Left lobe of liver (tissue), 2 donors: ENCODE results near the gene PLEK2. TPM values are rescaled to one million over a fixed set of nuclear protein-coding genes. Genes with fewer than 3 reads are reported as not detected.
"Not testable (repeated sequence)": the region's sequence is repeated elsewhere in the genome, so short reads cannot be mapped to it uniquely, and the experiment has no call there.

Experiments
- ATAC-seq: fragments of 200-7000 bp; cut with Tn5 transposase; one replicate; pipeline ENCODE4 v1.9.1; 2020; ENCODE audit warnings: mild to moderate bottlenecking, moderate library complexity
- DNase-seq: peaks from one replicate; pipeline ENCODE4 v3.0.0-alpha.2; 2020; ENCODE audit warnings: low spot score
- total RNA-seq: library from RNA; stranded (reverse); gene quantifications from one replicate; pipeline ENCODE4 v1.2.1, GENCODE V29; 2021
- donor health status: DM: no; HTN: no; CAD: no; lungs with moderate emphysema.
- donor health status: DM: no; HTN: yes; CAD: no.

The PLEK2 gene
- total RNA-seq, 1 donor from 2014 or later, result 10.7 TPM

DNA sequence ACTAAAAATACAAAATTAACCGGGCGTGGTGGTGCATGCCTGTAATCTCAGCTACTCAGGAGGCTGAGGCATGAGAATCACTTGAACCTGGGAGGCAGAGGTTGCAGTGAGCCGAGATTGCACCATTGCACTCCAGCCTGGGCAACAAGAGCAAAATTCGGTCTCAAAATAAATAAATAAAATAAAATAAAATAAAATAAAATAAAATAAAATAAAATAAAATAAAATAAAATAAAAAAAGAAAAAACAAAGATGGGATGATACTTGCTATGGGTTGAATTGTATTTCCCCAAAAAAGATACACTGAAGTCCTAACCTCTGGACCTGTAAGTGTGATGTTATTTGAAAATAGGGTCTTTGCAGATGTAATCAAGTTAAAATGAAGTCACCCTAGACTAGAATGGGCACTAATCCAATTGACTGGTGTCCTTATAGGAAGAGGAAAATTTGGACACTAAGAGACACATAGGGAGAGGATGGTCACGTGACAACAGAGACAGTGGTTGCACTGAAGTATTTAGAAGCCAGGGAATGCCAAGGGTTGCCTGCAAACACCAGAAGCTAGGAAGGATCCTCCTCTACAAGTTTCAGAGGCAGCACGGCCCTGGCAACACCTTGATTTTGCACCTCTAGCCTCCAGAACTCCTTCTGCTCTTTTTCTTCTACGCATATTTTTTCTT lies 3.7 kb downstream of the PLEK2 start:
- not testable (repeated sequence) for ATAC-seq, DNase-seq

DNA sequence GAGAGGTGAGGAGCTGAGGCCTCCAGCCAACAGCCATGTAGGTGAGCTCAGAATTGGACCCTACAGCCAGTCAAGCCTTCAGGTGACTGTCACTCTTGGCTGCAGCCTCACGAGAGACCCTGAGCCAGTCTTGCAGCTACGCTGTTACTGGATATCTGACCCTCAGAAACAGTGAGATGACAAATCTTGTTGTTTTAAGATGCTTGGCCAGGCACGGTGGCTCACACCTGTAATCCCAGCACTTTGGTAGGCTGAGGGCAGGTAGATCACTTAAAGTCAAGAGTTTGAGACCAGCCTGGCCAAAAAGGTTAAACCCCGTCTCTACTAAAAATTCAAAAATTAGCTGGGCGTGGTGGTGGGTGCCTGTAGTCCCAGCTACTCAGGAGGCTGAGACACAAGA lies 6.2 kb downstream of the PLEK2 start:
- ATAC-seq, result no peak
- DNase-seq, result peak; percentile 8

DNA sequence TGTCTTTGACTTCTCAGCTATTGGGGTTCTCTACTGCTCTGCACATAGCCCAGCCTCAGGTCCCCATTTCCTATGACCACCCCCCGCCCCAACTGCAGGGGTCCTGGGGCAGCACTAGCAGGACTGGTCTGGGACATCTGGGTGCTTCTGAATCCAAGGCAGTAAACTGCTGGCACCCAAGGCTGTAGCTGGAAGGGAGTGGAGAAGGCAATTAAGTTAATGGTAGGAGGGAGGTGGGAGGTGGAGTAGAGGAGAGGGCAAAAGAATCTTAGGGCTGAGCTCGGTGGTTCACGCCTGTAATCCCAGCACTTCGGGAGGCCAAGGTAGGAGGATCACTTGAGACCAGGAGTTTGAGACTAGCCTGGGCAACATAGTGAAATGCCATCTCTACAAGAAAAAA lies 11.5 kb downstream of the PLEK2 start:
- no peak for ATAC-seq
- no peak for DNase-seq

DNA sequence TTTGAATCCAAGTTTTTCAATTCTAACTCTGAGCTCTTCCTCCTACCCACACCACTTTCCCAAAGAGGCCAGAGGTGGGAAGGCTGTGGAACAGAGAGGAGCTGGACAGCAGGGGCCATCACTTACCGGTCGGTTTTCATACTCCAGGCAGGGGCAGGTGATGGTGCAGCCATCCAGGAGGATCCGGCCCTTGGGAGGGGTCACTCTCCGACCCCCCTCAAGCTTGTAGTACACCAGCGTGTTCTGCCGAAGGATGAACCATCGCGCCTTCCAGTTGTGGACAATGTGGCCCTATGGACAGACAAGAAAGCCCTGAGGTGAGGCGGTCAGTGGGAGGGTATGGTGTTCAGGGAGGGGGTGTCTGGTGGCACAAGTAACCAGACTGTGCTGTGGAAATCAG lies 14.4 kb downstream of the PLEK2 start:
- DNase-seq (no peak), ATAC-seq (no peak)

DNA sequence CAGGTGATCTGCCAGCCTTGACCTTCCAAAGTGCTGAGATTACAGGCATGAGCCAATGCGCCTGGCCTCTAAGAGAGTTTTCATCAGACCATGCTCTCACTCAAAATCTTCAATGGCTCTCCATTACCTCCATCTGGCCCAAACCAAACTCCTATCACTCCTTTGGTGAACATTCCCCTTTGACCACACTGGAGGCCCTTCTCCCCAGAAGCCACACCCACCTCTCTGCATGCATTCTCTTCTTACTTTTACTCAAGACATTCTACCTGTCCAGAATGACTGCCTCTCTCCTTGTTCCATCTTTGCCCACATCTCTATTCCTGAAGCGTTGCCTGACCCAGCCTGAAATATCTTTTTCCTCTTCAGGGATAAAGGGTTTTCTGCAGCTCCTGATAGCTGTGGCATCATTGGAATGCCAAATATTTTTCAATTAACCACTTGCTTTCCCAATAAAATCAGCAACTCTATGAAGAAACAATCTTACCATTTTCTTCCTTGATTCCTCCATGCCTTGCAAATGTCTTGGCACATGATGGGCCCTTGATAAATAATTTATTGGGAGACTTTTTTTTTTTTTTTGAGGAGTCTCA lies 15.5 kb downstream of the PLEK2 start:
- DNase-seq (no peak), ATAC-seq (no peak)

DNA sequence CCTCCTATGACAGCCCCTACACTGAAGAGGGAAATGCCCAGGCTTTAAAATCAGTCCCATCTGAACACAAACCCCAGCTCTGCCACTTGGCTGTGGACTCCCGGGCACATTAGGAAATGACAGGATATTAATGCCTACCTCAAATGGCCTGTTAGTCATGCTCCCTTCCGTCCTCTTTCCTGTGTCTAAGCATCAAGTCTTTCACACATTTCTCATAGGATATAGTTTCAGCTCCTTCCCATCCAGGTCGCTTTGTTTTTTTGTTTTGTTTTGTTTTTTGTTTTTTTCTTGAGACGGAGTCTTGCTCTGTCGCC lies 16.1 kb downstream of the PLEK2 start:
- ATAC-seq, result no peak
- no peak for DNase-seq

GRCh38 chr14:67395086-67395875 lies 16.7 kb downstream of the PLEK2 start:
- DNase-seq (no peak), ATAC-seq (no peak)

DNA sequence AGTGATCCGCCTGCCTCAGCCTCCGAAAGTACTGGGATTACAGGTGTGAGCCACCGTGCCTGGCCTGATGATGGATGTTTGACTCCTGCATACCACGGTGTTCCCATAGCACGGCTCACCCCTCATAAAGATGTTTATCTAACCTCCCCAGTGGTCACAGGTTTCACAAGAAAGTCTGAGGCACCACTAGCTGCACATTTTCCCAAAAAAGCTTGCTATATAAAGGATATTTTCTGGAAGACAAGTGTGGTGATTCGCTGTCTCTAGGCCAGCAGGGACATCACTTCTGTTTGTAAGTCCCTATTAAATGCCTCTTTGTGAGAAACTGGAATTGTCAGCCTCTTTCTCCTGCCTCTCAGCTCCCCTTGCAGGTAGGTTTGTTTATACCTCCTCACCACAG lies 18.3 kb downstream of the PLEK2 start:
- DNase-seq (no peak), ATAC-seq (no peak)

DNA sequence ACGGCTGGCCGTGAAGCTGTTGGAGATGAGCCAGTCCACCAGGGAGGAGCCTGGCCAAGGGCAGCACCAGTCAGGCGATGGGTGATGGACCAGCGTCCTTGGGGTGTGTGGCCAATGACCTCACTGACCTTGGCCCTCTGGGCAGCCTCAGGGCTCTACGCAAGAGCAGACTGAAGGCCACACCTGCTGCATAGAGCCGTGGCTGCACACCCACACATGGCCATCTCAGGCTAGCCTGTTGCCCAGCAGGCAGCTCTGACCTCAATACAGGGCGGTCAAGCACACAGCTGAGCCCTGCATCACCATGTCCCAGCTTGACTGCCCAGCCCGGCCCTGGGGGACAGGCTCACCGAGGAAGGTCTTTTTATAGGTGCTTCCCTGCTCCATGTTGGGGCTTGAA lies 19.2 kb downstream of the PLEK2 start:
- peak; percentile 89 for DNase-seq
- ATAC-seq, result peak; percentile 89

DNA sequence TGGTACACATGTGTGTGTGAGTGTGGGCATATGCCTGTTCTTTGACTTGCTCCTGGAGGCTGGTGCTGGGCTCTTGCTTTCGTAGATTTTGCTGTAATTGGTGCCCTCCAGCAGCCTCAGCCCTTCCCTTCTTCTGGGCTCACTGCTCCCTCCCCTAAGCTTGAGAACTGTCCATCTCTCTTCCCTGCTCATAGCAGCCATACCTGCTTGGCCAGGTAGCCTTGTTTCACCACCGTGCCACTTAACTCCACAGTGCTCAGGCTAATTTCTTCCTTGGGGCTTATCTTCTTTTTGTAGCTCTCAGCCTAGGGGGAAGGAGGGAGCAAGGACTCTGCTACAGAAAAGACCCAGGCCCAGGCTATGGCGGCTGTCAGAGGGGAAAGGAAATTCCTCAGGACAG lies 19.8 kb downstream of the PLEK2 start:
- DNase-seq, result no peak
- no peak for ATAC-seq

GRCh38 chr14:67391268-67391667 lies 20.7 kb downstream of the PLEK2 start:
- ATAC-seq (no peak), DNase-seq (no peak)

GRCh38 chr14:67389811-67390534 lies 22.0 kb downstream of the PLEK2 start:
- DNase-seq (no peak), ATAC-seq (peak; percentile 21)

DNA sequence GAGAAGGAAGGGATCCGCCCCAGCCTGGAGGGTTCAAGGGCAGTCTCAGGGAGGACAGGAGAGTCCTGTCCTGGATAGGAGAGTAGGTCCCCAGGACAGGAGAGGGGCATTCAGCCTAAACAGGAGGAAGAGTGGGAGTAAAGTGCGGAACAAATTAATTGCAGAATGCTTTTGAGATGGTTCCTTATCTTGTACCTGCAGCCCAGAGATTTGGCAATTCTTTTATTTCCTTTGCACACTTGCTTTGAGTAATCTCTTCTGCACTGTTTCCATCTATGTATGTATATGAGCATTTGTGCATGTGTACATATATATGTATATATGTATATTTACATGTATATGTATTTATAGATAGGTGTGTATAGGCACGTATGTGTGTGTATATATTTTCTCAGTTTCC lies 22.7 kb downstream of the PLEK2 start:
- DNase-seq (no peak), ATAC-seq (peak; percentile 14)

- DNase-seq (no peak), ATAC-seq (no peak)
These were observed 24.8 kb downstream of the PLEK2 start for GRCh38 chr14:67387195-67387594.

- ATAC-seq, result no peak
- no peak for DNase-seq
These were observed 26.3 kb downstream of the PLEK2 start for GRCh38 chr14:67385618-67386017.

DNA sequence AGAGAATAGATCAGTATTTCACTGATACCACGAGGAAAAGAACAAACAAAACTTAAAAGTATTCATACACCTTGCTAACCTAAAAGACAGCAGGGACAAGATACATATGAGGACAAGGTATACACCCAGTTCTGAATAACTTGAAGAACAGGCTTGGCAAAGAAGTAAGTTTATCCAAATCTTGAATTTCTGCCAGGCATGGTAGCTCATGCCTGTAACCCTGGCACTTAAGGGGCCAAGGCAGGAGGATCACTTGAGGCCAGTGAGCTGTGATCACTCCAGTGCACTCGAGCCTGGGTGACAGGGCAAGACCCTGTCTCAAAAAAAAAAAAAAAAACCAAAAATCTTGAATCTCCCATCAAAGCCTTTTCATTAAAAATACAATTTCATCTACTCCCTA lies 26.8 kb downstream of the PLEK2 start:
- ATAC-seq (no peak), DNase-seq (no peak)

- ATAC-seq, result no peak
- no peak for DNase-seq
These were observed 34.0 kb downstream of the PLEK2 start for GRCh38 chr14:67377916-67378315.

DNA sequence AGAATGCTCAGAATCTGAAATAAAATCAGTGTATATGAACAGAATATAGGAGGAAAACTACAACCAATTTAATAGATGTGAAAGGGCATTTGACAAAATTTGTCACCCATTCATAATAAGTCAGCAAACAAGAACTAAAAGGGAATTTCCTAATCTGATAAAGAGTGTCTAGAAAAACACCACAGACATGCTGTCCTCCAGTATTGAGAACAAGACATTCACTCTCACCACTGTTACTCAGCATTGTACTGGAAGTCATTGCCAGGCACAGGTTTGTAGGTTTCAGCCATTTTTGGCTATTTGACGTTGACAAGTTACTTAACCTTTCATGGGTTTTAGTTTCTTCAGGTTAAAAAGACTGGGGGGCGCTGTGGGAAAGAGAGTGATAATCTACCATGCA lies 38.6 kb downstream of the PLEK2 start:
- DNase-seq (no peak), ATAC-seq (no peak)

- DNase-seq, result no peak
- ATAC-seq, result no peak
These were observed 39.1 kb downstream of the PLEK2 start for GRCh38 chr14:67372833-67373232.

DNA sequence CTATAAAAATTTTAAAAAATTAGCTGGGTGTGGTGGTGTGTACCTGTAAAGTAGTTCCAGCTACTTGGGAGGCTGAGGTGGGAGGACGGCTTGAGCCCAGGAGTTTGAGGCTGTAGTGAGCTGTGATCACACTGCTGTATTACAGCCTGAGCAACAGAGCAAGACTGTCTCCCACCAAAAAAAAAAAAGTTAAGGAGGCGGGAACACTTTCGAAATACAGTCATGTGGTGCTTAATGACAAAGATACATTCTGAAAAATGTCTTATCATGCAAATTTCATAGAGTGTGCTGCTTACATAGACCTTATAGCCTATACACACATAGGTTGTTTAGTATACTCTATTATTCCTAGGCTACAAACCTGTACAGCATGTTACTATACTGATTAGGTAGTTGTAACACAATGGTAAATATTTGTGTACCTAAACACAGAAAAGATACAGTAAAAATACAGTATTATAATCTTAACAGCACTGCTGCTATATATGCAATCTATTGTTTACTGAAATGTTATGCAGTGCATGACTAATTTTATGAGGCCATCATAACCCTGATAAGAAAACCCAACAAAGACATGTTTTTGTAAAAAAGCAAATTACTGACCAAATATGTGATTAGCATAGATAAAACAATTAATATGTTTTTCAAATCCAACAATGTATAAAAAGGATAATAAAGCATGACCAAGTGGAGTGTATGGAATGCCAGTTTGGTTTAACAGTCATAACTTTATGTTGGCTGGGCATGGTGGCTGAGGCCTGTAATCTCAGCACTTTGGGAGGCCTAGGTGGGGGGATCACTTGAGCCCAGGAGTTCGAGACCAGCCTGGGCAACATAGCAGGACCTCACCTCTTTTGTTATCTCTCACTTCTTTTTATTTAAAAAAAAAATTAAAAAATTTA lies 40.5 kb downstream of the PLEK2 start:
- ATAC-seq, result no peak

GRCh38 chr14:67370830-67371229 lies 41.1 kb downstream of the PLEK2 start:
- ATAC-seq (no peak), DNase-seq (no peak)

More for the DNA sequence above, 40.5 kb downstream of the PLEK2 start:
- no peak for DNase-seq
